Uterus (tissue), 4 donors: ENCODE measurements around the gene GCK. TPM values are rescaled to one million over a fixed set of nuclear protein-coding genes. Genes with fewer than 3 reads are reported as not detected.

Source experiments
- DNase-seq, 2 donors: peaks; one replicate each; pipeline ENCODE4 v3.0.0-alpha.2; 2019 to 2020
- H3K27ac ChIP-seq, 2 donors: fragments of 200-600 bp; sonication (generic); 1 replicate in 1 of 2; 2 replicates in 1 of 2; pipeline ENCODE4 v1.5.1; 2016 to 2018
- H3K27me3 ChIP-seq, 2 donors: fragments of 200-600 bp; sonication (generic); one replicate each; pipeline ENCODE4 v1.5.1; 2018 to 2019; ENCODE audit warnings: control low read depth in 1 of 2
- H3K36me3 ChIP-seq, 2 donors: fragments of 200-600 bp; sonication (generic); one replicate each; pipeline ENCODE4 v1.5.1; 2019; ENCODE audit warnings: control low read depth in 1 of 2
- H3K4me1 ChIP-seq, 2 donors: fragments of 200-600 bp; sonication (generic); one replicate each; pipeline ENCODE4 v1.5.1; 2018 to 2019; ENCODE audit warnings: control low read depth in 1 of 2
- H3K4me3 ChIP-seq, 2 donors: fragments of 200-600 bp; sonication (generic); 1 replicate in 1 of 2; 2 replicates in 1 of 2; pipeline ENCODE4 v1.5.1; 2018 to 2019; ENCODE audit warnings: mild to moderate bottlenecking in 1 of 2
- H3K9me3 ChIP-seq, 2 donors: fragments of 200-600 bp; sonication (generic); one replicate each; pipeline ENCODE4 v1.5.1; 2019; ENCODE audit warnings: control low read depth in 1 of 2
- CTCF ChIP-seq, 4 experiments: fragments of 200-600 bp in 2 of 4; fragments of 450-650 bp in 2 of 4; sonication (generic) in 2 of 4; IDR thresholded peaks; one replicate each; pipeline ENCODE4 v1.5.1; 2016 to 2019; ENCODE audit warnings: antibody characterized with exemption in 4 of 4, mild to moderate bottlenecking in 2 of 4, moderate library complexity in 1 of 4
- POLR2A ChIP-seq, 2 donors: fragments of 450-650 bp; IDR thresholded peaks; one replicate each; pipeline ENCODE4 v1.6.1; 2016; ENCODE audit warnings: antibody characterized with exemption in 2 of 2, mild to moderate bottlenecking in 1 of 2, moderate library complexity in 1 of 2
- intact Hi-C: fragments of 100-400 bp; cut with DNase I; formaldehyde crosslinking; loops from one replicate; pipeline ENCODE4 v1.15.1; 2023; ENCODE audit warnings: low total_unique reads
- total RNA-seq, 4 donors: library from RNA; depleted of rRNA in 3 of 4; stranded (reverse); fragments of >200 nt in 3 of 4; gene quantifications; one replicate each; pipeline versions ENCODE4 v1.1.0 to v1.2.4, GENCODE V29; 2014 to 2023
- donor health status: DM: yes; HTN: yes; CAD: no.

Gene GCK
- total RNA-seq, 4 donors from 2014 or later, result 0.29 to 2.6 (median 1.8) TPM; not detected in 1

- intact Hi-C loops, result no loop called here
Observed at GRCh38 chr7:44235066-44235465, 45.8 kb upstream of the GCK start.

GRCh38 chr7:44232901-44233715 lies 43.9 kb upstream of the GCK start:
- H3K27ac ChIP-seq, result no peak overlapping the region
- no peaks in the 10 kb centered on the region for H3K36me3 ChIP-seq
- intact Hi-C loops, result no loop called here
- no peaks in the 10 kb centered on the region for H3K4me1 ChIP-seq
- H3K4me3 ChIP-seq, result no peak overlapping the region
- H3K9me3 ChIP-seq, result no peaks in the 10 kb centered on the region
- DNase-seq, result no peak
- TF ChIP-seq CTCF (IDR thresholded peaks at IDR 0.05), result no peak
- no peak for TF ChIP-seq POLR2A (IDR thresholded peaks at IDR 0.05)
- no peaks in the 10 kb centered on the region for H3K27me3 ChIP-seq

More at GRCh38 chr7:44235066-44235465, 45.8 kb upstream of the GCK start:
- H3K27me3 ChIP-seq, result no peaks in the 10 kb centered on the region
- TF ChIP-seq POLR2A (IDR thresholded peaks at IDR 0.05) (no peak), CTCF (IDR thresholded peaks at IDR 0.05) (no peak)
- H3K4me1 ChIP-seq, result no peaks in the 10 kb centered on the region
- no peaks in the 10 kb centered on the region for H3K9me3 ChIP-seq
- H3K36me3 ChIP-seq, result no peaks in the 10 kb centered on the region
- no peak overlapping the region for H3K4me3 ChIP-seq
- DNase-seq, result no peak
- H3K27ac ChIP-seq, result no peak overlapping the region

GRCh38 chr7:44232396-44232795 lies 43.2 kb upstream of the GCK start:
- Histone ChIP-seq H3K4me3 (no peak overlapping the region), H3K27me3 (no peaks in the 10 kb centered on the region), H3K36me3 (no peaks in the 10 kb centered on the region), H3K9me3 (no peaks in the 10 kb centered on the region), H3K27ac (no peak overlapping the region), H3K4me1 (no peaks in the 10 kb centered on the region)
- DNase-seq, result no peak
- intact Hi-C loops, result no loop called here
- no peak for TF ChIP-seq CTCF (IDR thresholded peaks at IDR 0.05)
- TF ChIP-seq POLR2A (IDR thresholded peaks at IDR 0.05), result no peak

GRCh38 chr7:44231088-44231487 lies 41.8 kb upstream of the GCK start:
- intact Hi-C loops, result no loop called here
- DNase-seq, result no peak

More at GRCh38 chr7:44231088-44231487, 41.8 kb upstream of the GCK start:
- Histone ChIP-seq H3K27ac (no peak overlapping the region), H3K36me3 (no peaks in the 10 kb centered on the region), H3K4me3 (no peak overlapping the region), H3K27me3 (no peaks in the 10 kb centered on the region), H3K4me1 (no peaks in the 10 kb centered on the region), H3K9me3 (no peaks in the 10 kb centered on the region)
- TF ChIP-seq CTCF (IDR thresholded peaks at IDR 0.05) (no peak), POLR2A (IDR thresholded peaks at IDR 0.05) (no peak)
